ENCODE measurements around the gene C1QTNF9B. TPM values are rescaled to one million over a fixed set of nuclear protein-coding genes. Genes with fewer than 3 reads are reported as not detected.

Gene C1QTNF9B
- polyA plus RNA-seq, 3 donors: not detected

GRCh38 chr13:23868521-23868920, 28.8 kb downstream of the C1QTNF9B start:
- intact Hi-C loops (cut with micrococcal nuclease): no loop called here
- Mint-ChIP-seq H3K36me3 (peaks cover 2 to 5% of the 10 kb centered on the region in 2 donors), H3K4me3 (no peak overlapping the region), H3K27me3 (ENCODE audit: low read depth in 3 of 3) (peaks cover 0 to 2% (median 0%) of the 10 kb centered on the region in 3 donors), H3K27ac (no peak overlapping the region), H3K4me1 (no peaks in the 10 kb centered on the region), H3K9me3 (no peaks in the 10 kb centered on the region)
- H3K27ac ChIP-seq (ENCODE audit: low read depth in 1 of 2, low read length in 2 of 2): no peak overlapping the region
- H3K4me3 ChIP-seq (replicated peaks in 1 of 3; ENCODE audit: low read depth in 2 of 3, low read length in 3 of 3): no peak overlapping the region
- no peak for DNase-seq
- no peaks in the 10 kb centered on the region for H4K20me1 ChIP-seq (ENCODE audit: insufficient read depth, low read length)
- no peaks in the 10 kb centered on the region for H3K36me3 ChIP-seq (replicated peaks in 1 of 2; ENCODE audit: control insufficient read depth in 1 of 2, insufficient read depth in 2 of 2, low read length in 2 of 2)
- H3K79me2 ChIP-seq (ENCODE audit: insufficient read depth, low read length): no peaks in the 10 kb centered on the region
- WGBS (ENCODE audit: insufficient coverage): 100% methylated on average over 1 of the region's 5 CpGs
- H2AFZ ChIP-seq (ENCODE audit: insufficient read depth, low read depth, low read length, poor library complexity, severe bottlenecking): no peak overlapping the region
- no peak overlapping the region for H3K9ac ChIP-seq (ENCODE audit: insufficient read depth, low read length, poor library complexity, severe bottlenecking)
- no peaks in the 10 kb centered on the region for H3K9me3 ChIP-seq (replicated peaks in 1 of 2; ENCODE audit: control insufficient read depth in 1 of 2, insufficient read depth in 1 of 2, low read length in 2 of 2)
- no peaks in the 10 kb centered on the region for H3K27me3 ChIP-seq (ENCODE audit: control insufficient read depth in 2 of 2, insufficient read depth in 2 of 2, low read length in 2 of 2)
- TF ChIP-seq, protein P1, sequence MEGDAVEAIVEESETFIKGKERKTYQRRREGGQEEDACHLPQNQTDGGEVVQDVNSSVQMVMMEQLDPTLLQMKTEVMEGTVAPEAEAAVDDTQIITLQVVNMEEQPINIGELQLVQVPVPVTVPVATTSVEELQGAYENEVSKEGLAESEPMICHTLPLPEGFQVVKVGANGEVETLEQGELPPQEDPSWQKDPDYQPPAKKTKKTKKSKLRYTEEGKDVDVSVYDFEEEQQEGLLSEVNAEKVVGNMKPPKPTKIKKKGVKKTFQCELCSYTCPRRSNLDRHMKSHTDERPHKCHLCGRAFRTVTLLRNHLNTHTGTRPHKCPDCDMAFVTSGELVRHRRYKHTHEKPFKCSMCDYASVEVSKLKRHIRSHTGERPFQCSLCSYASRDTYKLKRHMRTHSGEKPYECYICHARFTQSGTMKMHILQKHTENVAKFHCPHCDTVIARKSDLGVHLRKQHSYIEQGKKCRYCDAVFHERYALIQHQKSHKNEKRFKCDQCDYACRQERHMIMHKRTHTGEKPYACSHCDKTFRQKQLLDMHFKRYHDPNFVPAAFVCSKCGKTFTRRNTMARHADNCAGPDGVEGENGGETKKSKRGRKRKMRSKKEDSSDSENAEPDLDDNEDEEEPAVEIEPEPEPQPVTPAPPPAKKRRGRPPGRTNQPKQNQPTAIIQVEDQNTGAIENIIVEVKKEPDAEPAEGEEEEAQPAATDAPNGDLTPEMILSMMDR (IDR thresholded peaks at IDR 0.05): no peak
- no peak overlapping the region for H3K4me2 ChIP-seq (replicated peaks; ENCODE audit: extremely low read depth, low read length, poor library complexity, severe bottlenecking)
- no peaks in the 10 kb centered on the region for H3K4me1 ChIP-seq (ENCODE audit: control insufficient read depth in 1 of 2, insufficient read depth in 2 of 2, low read length in 2 of 2)

- Mint-ChIP-seq H3K27ac (no peak overlapping the region), H3K36me3 (peaks cover 0 to 3% of the 10 kb centered on the region in 2 donors), H3K27me3 (ENCODE audit: low read depth in 3 of 3) (peaks cover 0 to 2% (median 0%) of the 10 kb centered on the region in 3 donors), H3K4me3 (no peak overlapping the region), H3K9me3 (no peaks in the 10 kb centered on the region), H3K4me1 (no peaks in the 10 kb centered on the region)
- Histone ChIP-seq H3K36me3 (replicated peaks in 1 of 2; ENCODE audit: control insufficient read depth in 1 of 2, insufficient read depth in 2 of 2, low read length in 2 of 2) (peaks cover 0 to 3% of the 10 kb centered on the region in 2 donors), H3K4me2 (replicated peaks; ENCODE audit: extremely low read depth, low read length, poor library complexity, severe bottlenecking) (no peak overlapping the region), H3K27me3 (ENCODE audit: control insufficient read depth in 2 of 2, insufficient read depth in 2 of 2, low read length in 2 of 2) (no peaks in the 10 kb centered on the region), H3K9ac (ENCODE audit: insufficient read depth, low read length, poor library complexity, severe bottlenecking) (no peak overlapping the region), H3K9me3 (replicated peaks in 1 of 2; ENCODE audit: control insufficient read depth in 1 of 2, insufficient read depth in 1 of 2, low read length in 2 of 2) (no peaks in the 10 kb centered on the region), H3K4me3 (replicated peaks in 1 of 3; ENCODE audit: low read depth in 2 of 3, low read length in 3 of 3) (no peak overlapping the region), H3K4me1 (ENCODE audit: control insufficient read depth in 1 of 2, insufficient read depth in 2 of 2, low read length in 2 of 2) (no peaks in the 10 kb centered on the region), H2AFZ (ENCODE audit: insufficient read depth, low read depth, low read length, poor library complexity, severe bottlenecking) (no peak overlapping the region), H3K27ac (ENCODE audit: low read depth in 1 of 2, low read length in 2 of 2) (no peak overlapping the region), H4K20me1 (ENCODE audit: insufficient read depth, low read length) (no peaks in the 10 kb centered on the region), H3K79me2 (ENCODE audit: insufficient read depth, low read length) (no peaks in the 10 kb centered on the region)
- 96% methylated on average over 8 of the region's 8 CpGs for WGBS (ENCODE audit: insufficient coverage)
- TF ChIP-seq, protein P1 (IDR thresholded peaks at IDR 0.05): no peak
- intact Hi-C loops (cut with micrococcal nuclease): no loop called here
- DNase-seq: no peak
Measured at GRCh38 chr13:23867027-23867491, 30.2 kb downstream of the C1QTNF9B start.
